H9 (cell line): ENCODE data around the gene NTSR1. TPM values are rescaled to one million over a fixed set of nuclear protein-coding genes. Genes with fewer than 3 reads are reported as not detected.

ENCODE experiments used
- DNase-seq: peaks from one replicate; pipeline ENCODE4 v3.0.0-alpha.2; 2017
- H2AFZ ChIP-seq: one replicate; pipeline ENCODE4 v1.6.1; 2013; ENCODE audit warnings: mild to moderate bottlenecking, low read length, control low read depth, moderate library complexity
- H2AK5ac ChIP-seq: 2 replicates; pipeline ENCODE4 v1.6.1; 2013; ENCODE audit warnings: low read length, control low read depth, mixed read lengths; ENCODE audit not compliant: insufficient read length
- H2BK120ac ChIP-seq: one replicate; pipeline ENCODE4 v1.6.1; 2013; ENCODE audit warnings: low read depth, mild to moderate bottlenecking, low read length, control low read depth, inconsistent platforms; ENCODE audit not compliant: poor library complexity, severe bottlenecking
- H2BK12ac ChIP-seq: 2 replicates; pipeline ENCODE4 v1.6.1; 2013; ENCODE audit warnings: low read length, control low read depth, mixed read lengths, low read depth; ENCODE audit not compliant: insufficient read length
- H2BK15ac ChIP-seq: 2 replicates; pipeline ENCODE4 v1.6.1; 2013; ENCODE audit warnings: low read depth, low read length, control low read depth
- H2BK20ac ChIP-seq: one replicate; pipeline ENCODE4 v1.6.1; 2013; ENCODE audit warnings: low read depth, mild to moderate bottlenecking, low read length, control low read depth, inconsistent platforms; ENCODE audit not compliant: poor library complexity, severe bottlenecking
- H2BK5ac ChIP-seq: 2 replicates; pipeline ENCODE4 v1.6.1; 2013; ENCODE audit warnings: low read length, control low read depth, mixed read lengths; ENCODE audit not compliant: insufficient read length
- H3K14ac ChIP-seq: 2 replicates; pipeline ENCODE4 v1.6.1; 2013; ENCODE audit warnings: low read length, control low read depth; ENCODE audit not compliant: insufficient read depth
- H3K18ac ChIP-seq: 2 replicates; pipeline ENCODE4 v1.6.1; 2013; ENCODE audit warnings: low read depth, mild to moderate bottlenecking, mixed read lengths, low read length, control low read depth; ENCODE audit not compliant: insufficient read length
- H3K23ac ChIP-seq: 2 replicates; pipeline ENCODE4 v1.6.1; 2013; ENCODE audit warnings: low read length, control low read depth, mixed read lengths, low read depth; ENCODE audit not compliant: insufficient read length
- H3K23me2 ChIP-seq: 2 replicates; pipeline ENCODE4 v1.6.1; 2013; ENCODE audit warnings: low read depth, mild to moderate bottlenecking, mixed read lengths, low read length, control low read depth; ENCODE audit not compliant: insufficient read length, poor library complexity, severe bottlenecking
- H3K27ac ChIP-seq: 2 replicates; pipeline ENCODE4 v1.5.1; 2013; ENCODE audit warnings: low read length, control low read depth, mixed read lengths, low read depth; ENCODE audit not compliant: insufficient read length
- H3K27me3 ChIP-seq: 2 replicates; pipeline ENCODE4 v1.6.1; 2013; ENCODE audit warnings: low read length, control low read depth, inconsistent platforms; ENCODE audit not compliant: insufficient read depth
- H3K4ac ChIP-seq: 2 replicates; pipeline ENCODE4 v1.6.1; 2013; ENCODE audit warnings: low read depth, mild to moderate bottlenecking, control low read depth, inconsistent platforms, low read length, moderate library complexity
- H3K4me1 ChIP-seq: 2 replicates; pipeline ENCODE4 v1.6.1; 2013; ENCODE audit warnings: low read length, control low read depth, inconsistent platforms; ENCODE audit not compliant: insufficient read depth
- H3K4me2 ChIP-seq: 2 replicates; pipeline ENCODE4 v1.6.1; 2013; ENCODE audit warnings: low read length, control low read depth, mixed read lengths; ENCODE audit not compliant: insufficient read length, insufficient read depth
- H3K56ac ChIP-seq: 2 replicates; pipeline ENCODE4 v1.6.1; 2013; ENCODE audit warnings: low read depth, mild to moderate bottlenecking, mixed read lengths, low read length, control low read depth; ENCODE audit not compliant: insufficient read length
- H3K79me1 ChIP-seq: 2 replicates; pipeline ENCODE4 v1.6.1; 2013; ENCODE audit warnings: low read depth, mild to moderate bottlenecking, moderate library complexity, low read length, control low read depth, inconsistent platforms; ENCODE audit not compliant: insufficient read depth, poor library complexity, severe bottlenecking
- H3K79me2 ChIP-seq: 2 replicates; pipeline ENCODE4 v1.6.1; 2013; ENCODE audit warnings: low read length, control low read depth, inconsistent platforms; ENCODE audit not compliant: insufficient read depth
- H3K9ac ChIP-seq: 2 replicates; pipeline ENCODE4 v1.6.1; 2013; ENCODE audit warnings: low read length, control low read depth, mixed read lengths; ENCODE audit not compliant: insufficient read length; ENCODE audit errors: extremely low read depth
- H3K9me3 ChIP-seq: one replicate; pipeline ENCODE4 v1.6.1; 2013; ENCODE audit warnings: low read depth, low read length, inconsistent platforms; ENCODE audit not compliant: control insufficient read depth
- H3T11ph ChIP-seq: one replicate; pipeline ENCODE4 v1.6.1; 2013; ENCODE audit warnings: mild to moderate bottlenecking, low read length, control low read depth, inconsistent platforms
- H4K20me1 ChIP-seq: one replicate; pipeline ENCODE4 v1.6.1; 2013; ENCODE audit not compliant: control insufficient read depth, insufficient read length, insufficient read depth
- H4K5ac ChIP-seq: 2 replicates; pipeline ENCODE4 v1.6.1; 2013; ENCODE audit warnings: low read depth, mild to moderate bottlenecking, mixed read lengths, low read length, control low read depth; ENCODE audit not compliant: insufficient read length
- H4K8ac ChIP-seq: replicated peaks from 2 replicates; pipeline ENCODE4 v1.6.1; 2013; ENCODE audit warnings: low read length, control low read depth, mixed read lengths, low read depth; ENCODE audit not compliant: insufficient read length
- H4K91ac ChIP-seq: 2 replicates; pipeline ENCODE4 v1.6.1; 2013; ENCODE audit warnings: low read depth, mild to moderate bottlenecking, moderate library complexity, mixed read lengths, low read length, control low read depth; ENCODE audit not compliant: insufficient read length
- H3K27ac Mint-ChIP-seq, 3 experiments: 2 replicates in 2 of 3; 3 replicates in 1 of 3; pipeline ENCODE4 v1.8.0; 2020 to 2021; ENCODE audit warnings: mixed read lengths in 3 of 3, mild to moderate bottlenecking in 1 of 3, moderate library complexity in 1 of 3
- H3K27me3 Mint-ChIP-seq: 2 replicates; pipeline ENCODE4 v1.8.0; 2021; ENCODE audit warnings: low read depth, mild to moderate bottlenecking, moderate library complexity, mixed read lengths
- H3K36me3 Mint-ChIP-seq, 3 experiments: 2 replicates in 2 of 3; 3 replicates in 1 of 3; pipeline ENCODE4 v1.8.0; 2020 to 2021; ENCODE audit warnings: low read depth in 3 of 3, mixed read lengths in 3 of 3; ENCODE audit not compliant: insufficient read depth in 1 of 3
- H3K4me1 Mint-ChIP-seq, 2 experiments: 2 replicates each; pipeline ENCODE4 v1.8.0; 2020; ENCODE audit warnings: mixed read lengths in 2 of 2
- H3K4me3 Mint-ChIP-seq, 2 experiments: 2 replicates in 1 of 2; 3 replicates in 1 of 2; pipeline ENCODE4 v1.8.0; 2020 to 2021; ENCODE audit warnings: mild to moderate bottlenecking in 2 of 2, mixed read lengths in 2 of 2, moderate library complexity in 1 of 2
- H3K9me3 Mint-ChIP-seq, 2 experiments: 2 replicates in 1 of 2; 3 replicates in 1 of 2; pipeline ENCODE4 v1.8.0; 2020; ENCODE audit warnings: mild to moderate bottlenecking in 2 of 2, mixed read lengths in 2 of 2, moderate library complexity in 1 of 2
- WGBS: extraction: QIAGEN DNeasy Blood & Tissue Kit; methylation state at CpG from one replicate; pipeline ENCODE4 v1.1.7; 2013; ENCODE audit warnings: missing lambda C conversion rate, low lambda C conversion rate, mixed read lengths; ENCODE audit not compliant: insufficient read length; ENCODE audit errors: extremely low coverage; 5-methylcytosine and 5-hydroxymethylcytosine counted together
- total RNA-seq: library from RNA; stranded (reverse); gene quantifications from 2 replicates; pipeline ENCODE4 v1.2.1, GENCODE V29; 2021
- TF ChIP-seq, protein P1 (sequence below): fragments of 200-600 bp; sonication (generic); conservative IDR thresholded peaks from 3 replicates; pipeline ENCODE4 v1.8.0; 2021; ENCODE audit warnings: antibody characterized with exemption, mild to moderate bottlenecking

The NTSR1 gene
- total RNA-seq, 1 experiment from 2014 or later = 0.11 TPM

DNA sequence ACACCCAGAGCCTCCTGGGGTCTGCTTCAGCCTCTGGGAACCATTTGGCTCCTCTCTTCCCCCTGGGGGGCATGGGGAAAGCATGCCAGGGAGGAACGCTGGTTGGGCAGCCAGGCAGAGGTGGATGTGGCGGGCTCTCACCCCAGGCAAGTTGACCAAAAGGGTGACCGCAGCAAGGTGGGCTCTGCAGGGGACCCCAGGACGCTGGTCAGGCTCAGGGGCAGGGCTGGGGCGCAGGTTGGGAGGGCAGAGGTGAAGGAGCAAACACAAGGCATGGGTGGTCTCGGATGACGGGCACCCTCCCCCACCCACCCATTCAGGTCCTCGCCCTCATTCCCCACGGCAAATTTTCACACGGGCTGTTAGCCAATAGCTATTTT, 57.4 kb downstream of the NTSR1 start:
- H3K4me1 Mint-ChIP-seq = peaks cover 2 to 11% of the 10 kb centered on the region in 2 experiments; a peak in 3 of 4 replicates
- no CpG with 5 or more reads among the region's 10 CpGs for WGBS

More for the DNA sequence above, 57.4 kb downstream of the NTSR1 start:
- Histone ChIP-seq H3K79me2 (no peaks in the 10 kb centered on the region), H3K27ac (no peak overlapping the region), H3K14ac (no peak overlapping the region), H3K9ac (no peak overlapping the region), H3K4me1 (no peaks in the 10 kb centered on the region), H2BK5ac (no peak overlapping the region), H4K5ac (no peak overlapping the region), H3K27me3 (no peaks in the 10 kb centered on the region), H2BK15ac (no peak overlapping the region), H2AFZ (no peak overlapping the region), H2BK20ac (no peak overlapping the region), H3T11ph (no peak overlapping the region), H2AK5ac (no peak overlapping the region), H3K23ac (no peak overlapping the region), H3K23me2 (no peaks in the 10 kb centered on the region), H2BK12ac (no peak overlapping the region), H3K79me1 (no peaks in the 10 kb centered on the region), H3K4ac (no peak overlapping the region), H4K20me1 (no peaks in the 10 kb centered on the region), H3K9me3 (no peaks in the 10 kb centered on the region), H3K4me2 (no peak overlapping the region), H2BK120ac (no peak overlapping the region), H3K56ac (no peak overlapping the region), H4K8ac (no peak overlapping the region), H4K91ac (no peak overlapping the region), H3K18ac (no peak overlapping the region)
- no peak for DNase-seq
- TF ChIP-seq, protein P1, sequence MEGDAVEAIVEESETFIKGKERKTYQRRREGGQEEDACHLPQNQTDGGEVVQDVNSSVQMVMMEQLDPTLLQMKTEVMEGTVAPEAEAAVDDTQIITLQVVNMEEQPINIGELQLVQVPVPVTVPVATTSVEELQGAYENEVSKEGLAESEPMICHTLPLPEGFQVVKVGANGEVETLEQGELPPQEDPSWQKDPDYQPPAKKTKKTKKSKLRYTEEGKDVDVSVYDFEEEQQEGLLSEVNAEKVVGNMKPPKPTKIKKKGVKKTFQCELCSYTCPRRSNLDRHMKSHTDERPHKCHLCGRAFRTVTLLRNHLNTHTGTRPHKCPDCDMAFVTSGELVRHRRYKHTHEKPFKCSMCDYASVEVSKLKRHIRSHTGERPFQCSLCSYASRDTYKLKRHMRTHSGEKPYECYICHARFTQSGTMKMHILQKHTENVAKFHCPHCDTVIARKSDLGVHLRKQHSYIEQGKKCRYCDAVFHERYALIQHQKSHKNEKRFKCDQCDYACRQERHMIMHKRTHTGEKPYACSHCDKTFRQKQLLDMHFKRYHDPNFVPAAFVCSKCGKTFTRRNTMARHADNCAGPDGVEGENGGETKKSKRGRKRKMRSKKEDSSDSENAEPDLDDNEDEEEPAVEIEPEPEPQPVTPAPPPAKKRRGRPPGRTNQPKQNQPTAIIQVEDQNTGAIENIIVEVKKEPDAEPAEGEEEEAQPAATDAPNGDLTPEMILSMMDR = no peak
- Mint-ChIP-seq H3K27ac (no peak overlapping the region), H3K36me3 (no peaks in the 10 kb centered on the region), H3K4me3 (no peak overlapping the region), H3K9me3 (no peaks in the 10 kb centered on the region; a peak in 1 of 5 replicates), H3K27me3 (peaks cover 8% of the 10 kb centered on the region)
